ENCODE results near the gene PTBP3.
"Not testable (repeated sequence)": the region's sequence is repeated elsewhere in the genome, so short reads cannot be mapped to it uniquely, and the experiment has no call there.

The PTBP3 gene

GRCh38 chr9:112193572-112194288 is 139.7 kb downstream of the PTBP3 start:
- Histone ChIP-seq H3K4me3 (ENCODE audit: low read depth in 1 of 2, low read length in 2 of 2) (no peak overlapping the region), H3K36me3 (ENCODE audit: control insufficient read depth in 1 of 2, insufficient read depth in 2 of 2, low read length in 2 of 2) (no peaks in the 10 kb centered on the region), H3K4me1 (ENCODE audit: control insufficient read depth in 1 of 2, insufficient read depth in 2 of 2, low read length in 2 of 2) (no peaks in the 10 kb centered on the region), H3K27me3 (ENCODE audit: low read depth, low read length) (no peaks in the 10 kb centered on the region), H3K27ac (ENCODE audit: low read length) (no peak overlapping the region), H3K9me3 (ENCODE audit: control insufficient read depth in 1 of 2, low read length in 2 of 2) (no peaks in the 10 kb centered on the region)

- not testable (repeated sequence) for H3K4me3 ChIP-seq (ENCODE audit: low read depth in 1 of 2, low read length in 2 of 2); H3K27ac ChIP-seq (ENCODE audit: low read length); H3K36me3 ChIP-seq (ENCODE audit: control insufficient read depth in 1 of 2, insufficient read depth in 2 of 2, low read length in 2 of 2); H3K27me3 ChIP-seq (ENCODE audit: low read depth, low read length); H3K9me3 ChIP-seq (ENCODE audit: control insufficient read depth in 1 of 2, low read length in 2 of 2); H3K4me1 ChIP-seq (ENCODE audit: control insufficient read depth in 1 of 2, insufficient read depth in 2 of 2, low read length in 2 of 2)
These were observed 143.1 kb downstream of the PTBP3 start for GRCh38 chr9:112190320-112190719.

GRCh38 chr9:112188884-112189283 is 144.5 kb downstream of the PTBP3 start:
- H3K9me3 ChIP-seq (ENCODE audit: control insufficient read depth in 1 of 2, low read length in 2 of 2), result no peaks in the 10 kb centered on the region
- no peak overlapping the region for H3K4me3 ChIP-seq (ENCODE audit: low read depth in 1 of 2, low read length in 2 of 2)
- no peaks in the 10 kb centered on the region for H3K27me3 ChIP-seq (ENCODE audit: low read depth, low read length)
- no peak overlapping the region for H3K27ac ChIP-seq (ENCODE audit: low read length)
- no peaks in the 10 kb centered on the region for H3K36me3 ChIP-seq (ENCODE audit: control insufficient read depth in 1 of 2, insufficient read depth in 2 of 2, low read length in 2 of 2)
- no peaks in the 10 kb centered on the region for H3K4me1 ChIP-seq (ENCODE audit: control insufficient read depth in 1 of 2, insufficient read depth in 2 of 2, low read length in 2 of 2)

- H3K36me3 ChIP-seq (ENCODE audit: control insufficient read depth in 1 of 2, insufficient read depth in 2 of 2, low read length in 2 of 2), result no peaks in the 10 kb centered on the region
- no peaks in the 10 kb centered on the region for H3K4me1 ChIP-seq (ENCODE audit: control insufficient read depth in 1 of 2, insufficient read depth in 2 of 2, low read length in 2 of 2)
- H3K4me3 ChIP-seq (ENCODE audit: low read depth in 1 of 2, low read length in 2 of 2), result no peak overlapping the region
- H3K9me3 ChIP-seq (ENCODE audit: control insufficient read depth in 1 of 2, low read length in 2 of 2), result no peaks in the 10 kb centered on the region
- H3K27ac ChIP-seq (ENCODE audit: low read length), result no peak overlapping the region
- H3K27me3 ChIP-seq (ENCODE audit: low read depth, low read length), result no peaks in the 10 kb centered on the region
These were observed 146.0 kb downstream of the PTBP3 start for GRCh38 chr9:112187404-112187803.

- no peaks in the 10 kb centered on the region for H3K9me3 ChIP-seq (ENCODE audit: control insufficient read depth in 1 of 2, low read length in 2 of 2)
- H3K4me3 ChIP-seq (ENCODE audit: low read depth in 1 of 2, low read length in 2 of 2), result no peak overlapping the region
- no peaks in the 10 kb centered on the region for H3K36me3 ChIP-seq (ENCODE audit: control insufficient read depth in 1 of 2, insufficient read depth in 2 of 2, low read length in 2 of 2)
- no peaks in the 10 kb centered on the region for H3K4me1 ChIP-seq (ENCODE audit: control insufficient read depth in 1 of 2, insufficient read depth in 2 of 2, low read length in 2 of 2)
- no peaks in the 10 kb centered on the region for H3K27me3 ChIP-seq (ENCODE audit: low read depth, low read length)
- no peak overlapping the region for H3K27ac ChIP-seq (ENCODE audit: low read length)
These were observed 146.7 kb downstream of the PTBP3 start for GRCh38 chr9:112186695-112187094.

- no peak overlapping the region for H3K4me3 ChIP-seq (ENCODE audit: low read depth in 1 of 2, low read length in 2 of 2)
- H3K4me1 ChIP-seq (ENCODE audit: control insufficient read depth in 1 of 2, insufficient read depth in 2 of 2, low read length in 2 of 2), result no peaks in the 10 kb centered on the region
- no peaks in the 10 kb centered on the region for H3K36me3 ChIP-seq (ENCODE audit: control insufficient read depth in 1 of 2, insufficient read depth in 2 of 2, low read length in 2 of 2)
- no peaks in the 10 kb centered on the region for H3K27me3 ChIP-seq (ENCODE audit: low read depth, low read length)
- H3K9me3 ChIP-seq (ENCODE audit: control insufficient read depth in 1 of 2, low read length in 2 of 2), result no peaks in the 10 kb centered on the region
- H3K27ac ChIP-seq (ENCODE audit: low read length), result no peak overlapping the region
These were observed 148.5 kb downstream of the PTBP3 start for GRCh38 chr9:112184946-112185345.

- no peaks in the 10 kb centered on the region for H3K4me1 ChIP-seq (ENCODE audit: control insufficient read depth in 1 of 2, insufficient read depth in 2 of 2, low read length in 2 of 2)
- H3K36me3 ChIP-seq (ENCODE audit: control insufficient read depth in 1 of 2, insufficient read depth in 2 of 2, low read length in 2 of 2), result no peaks in the 10 kb centered on the region
- no peak overlapping the region for H3K4me3 ChIP-seq (ENCODE audit: low read depth in 1 of 2, low read length in 2 of 2)
- no peaks in the 10 kb centered on the region for H3K27me3 ChIP-seq (ENCODE audit: low read depth, low read length)
- H3K27ac ChIP-seq (ENCODE audit: low read length), result no peak overlapping the region
- H3K9me3 ChIP-seq (ENCODE audit: control insufficient read depth in 1 of 2, low read length in 2 of 2), result no peaks in the 10 kb centered on the region
These were observed 149.2 kb downstream of the PTBP3 start for GRCh38 chr9:112184221-112184620.

GRCh38 chr9:112180387-112180881 is 153.0 kb downstream of the PTBP3 start:
- no peaks in the 10 kb centered on the region for H3K9me3 ChIP-seq (ENCODE audit: control insufficient read depth in 1 of 2, low read length in 2 of 2)
- H3K27ac ChIP-seq (ENCODE audit: low read length), result no peak overlapping the region
- no peak overlapping the region for H3K4me3 ChIP-seq (ENCODE audit: low read depth in 1 of 2, low read length in 2 of 2)
- no peaks in the 10 kb centered on the region for H3K4me1 ChIP-seq (ENCODE audit: control insufficient read depth in 1 of 2, insufficient read depth in 2 of 2, low read length in 2 of 2)
- no peaks in the 10 kb centered on the region for H3K27me3 ChIP-seq (ENCODE audit: low read depth, low read length)
- no peaks in the 10 kb centered on the region for H3K36me3 ChIP-seq (ENCODE audit: control insufficient read depth in 1 of 2, insufficient read depth in 2 of 2, low read length in 2 of 2)

- Histone ChIP-seq H3K36me3 (ENCODE audit: control insufficient read depth in 1 of 2, insufficient read depth in 2 of 2, low read length in 2 of 2) (no peaks in the 10 kb centered on the region), H3K4me1 (ENCODE audit: control insufficient read depth in 1 of 2, insufficient read depth in 2 of 2, low read length in 2 of 2) (no peaks in the 10 kb centered on the region), H3K27ac (ENCODE audit: low read length) (no peak overlapping the region), H3K27me3 (ENCODE audit: low read depth, low read length) (no peaks in the 10 kb centered on the region), H3K9me3 (ENCODE audit: control insufficient read depth in 1 of 2, low read length in 2 of 2) (no peaks in the 10 kb centered on the region), H3K4me3 (ENCODE audit: low read depth in 1 of 2, low read length in 2 of 2) (no peak overlapping the region)
These were observed 153.6 kb downstream of the PTBP3 start for GRCh38 chr9:112179816-112180215.

GRCh38 chr9:112176524-112176923 is 156.9 kb downstream of the PTBP3 start:
- no peak overlapping the region for H3K27ac ChIP-seq (ENCODE audit: low read length)
- no peaks in the 10 kb centered on the region for H3K27me3 ChIP-seq (ENCODE audit: low read depth, low read length)
- no peaks in the 10 kb centered on the region for H3K36me3 ChIP-seq (ENCODE audit: control insufficient read depth in 1 of 2, insufficient read depth in 2 of 2, low read length in 2 of 2)
- H3K9me3 ChIP-seq (ENCODE audit: control insufficient read depth in 1 of 2, low read length in 2 of 2), result no peaks in the 10 kb centered on the region
- no peak overlapping the region for H3K4me3 ChIP-seq (ENCODE audit: low read depth in 1 of 2, low read length in 2 of 2)
- no peaks in the 10 kb centered on the region for H3K4me1 ChIP-seq (ENCODE audit: control insufficient read depth in 1 of 2, insufficient read depth in 2 of 2, low read length in 2 of 2)

- Histone ChIP-seq H3K27me3 (ENCODE audit: low read depth, low read length) (no peaks in the 10 kb centered on the region), H3K4me1 (ENCODE audit: control insufficient read depth in 1 of 2, insufficient read depth in 2 of 2, low read length in 2 of 2) (peaks cover 0 to 6% of the 10 kb centered on the region in 2 donors), H3K9me3 (ENCODE audit: control insufficient read depth in 1 of 2, low read length in 2 of 2) (no peaks in the 10 kb centered on the region), H3K4me3 (ENCODE audit: low read depth in 1 of 2, low read length in 2 of 2) (peak overlapping the region; percentile 53 to 60), H3K36me3 (ENCODE audit: control insufficient read depth in 1 of 2, insufficient read depth in 2 of 2, low read length in 2 of 2) (no peaks in the 10 kb centered on the region), H3K27ac (ENCODE audit: low read length) (no peak overlapping the region)
These were observed 157.6 kb downstream of the PTBP3 start for GRCh38 chr9:112175796-112176315.

All from muscle layer of duodenum (tissue), 2 donors.